Omental fat pad (tissue), 4 donors: ENCODE measurements around the gene TP53I13. TPM values are rescaled to one million over a fixed set of nuclear protein-coding genes. Genes with fewer than 3 reads are reported as not detected.

Experiments used
- ATAC-seq: fragments of 150-250 bp; one replicate; pipeline ENCODE4 v1.9.1; 2016; ENCODE audit warnings: mild to moderate bottlenecking, moderate library complexity; ENCODE audit not compliant: low FRiP score
- DNase-seq: peaks from one replicate; pipeline ENCODE4 v3.0.0-alpha.2; 2019; ENCODE audit warnings: low spot score
- CTCF ChIP-seq, 3 donors: fragments of 450-650 bp; IDR thresholded peaks; one replicate each; pipeline ENCODE4 v1.5.1; 2016 to 2017; ENCODE audit warnings: antibody characterized with exemption in 3 of 3, mild to moderate bottlenecking in 3 of 3, moderate library complexity in 2 of 3
- total RNA-seq, 4 donors: library from RNA; depleted of rRNA; stranded (reverse); fragments of >200 nt; gene quantifications; one replicate each; pipeline ENCODE4 v1.1.0, GENCODE V29; 2016

TP53I13 gene
- total RNA-seq, 4 donors from 2014 or later: 65.0 to 122 (median 72.6) TPM

GRCh38 chr17:29595943-29596774, 27.7 kb downstream of the TP53I13 start:
- TF ChIP-seq CTCF (IDR thresholded peaks at IDR 0.05): no peak
- ATAC-seq (no peak), DNase-seq (no peak)

- ATAC-seq (no peak), DNase-seq (no peak)
- no peak for TF ChIP-seq CTCF (IDR thresholded peaks at IDR 0.05)
Observed at GRCh38 chr17:29596811-29597210, 28.3 kb downstream of the TP53I13 start.

GRCh38 chr17:29597361-29598172, 29.1 kb downstream of the TP53I13 start:
- TF ChIP-seq CTCF (IDR thresholded peaks at IDR 0.05): no peak
- ATAC-seq (no peak), DNase-seq (no peak)

GRCh38 chr17:29603109-29603674, 34.7 kb downstream of the TP53I13 start:
- ATAC-seq (no peak), DNase-seq (no peak)
- no peak for TF ChIP-seq CTCF (IDR thresholded peaks at IDR 0.05)

- DNase-seq (no peak), ATAC-seq (no peak)
- no peak for TF ChIP-seq CTCF (IDR thresholded peaks at IDR 0.05)
Observed at GRCh38 chr17:29607557-29608195, 39.2 kb downstream of the TP53I13 start.

- TF ChIP-seq CTCF (IDR thresholded peaks at IDR 0.05): no peak
- ATAC-seq: no peak
- no peak for DNase-seq
Observed at GRCh38 chr17:29608986-29609385, 40.5 kb downstream of the TP53I13 start.
